HCT116 (cell line): ENCODE measurements around the gene PCMTD2. TPM values are rescaled to one million over a fixed set of nuclear protein-coding genes. Genes with fewer than 3 reads are reported as not detected.

Experiments
- ATAC-seq: fragments of 200-7000 bp; cut with Tn5 transposase; 2 replicates; pipeline ENCODE4 v1.9.1; 2020; ENCODE audit warnings: mild to moderate bottlenecking, moderate library complexity
- BruUV-seq: library from RNA; stranded (reverse); fragments of 400-500 nt; replicated peaks from 2 replicates; lab custom pipeline; 2021; lab: Mats Ljungman, UMichigan
- CTCF ChIA-PET: fragments of 300-600 bp; sonication (Branson Sonifier 250); formaldehyde crosslinking; loops from one replicate; lab custom pipeline; 2021; ENCODE audit warnings: antibody characterized with exemption; lab: Charles Lee
- POLR2A ChIA-PET: fragments of 300-600, 350-600 bp; sonication (Branson Sonifier 250); formaldehyde crosslinking; loops from one replicate; lab custom pipeline; 2021; ENCODE audit warnings: antibody characterized with exemption; lab: Charles Lee
- RAD21 ChIA-PET, 2 experiments: fragments of 300-600 bp; sonication (Branson Sonifier 250); formaldehyde crosslinking; loops; one replicate each; lab custom pipeline; 2023; ENCODE audit warnings: low total read pairs in 2 of 2; ENCODE audit not compliant: uncharacterized antibody in 2 of 2, unreplicated experiment in 2 of 2, low non-redundant PET in 1 of 2; lab: Charles Lee
- DNase-seq: peaks from one replicate; pipeline ENCODE4 v3.0.0-alpha.2; 2010; ENCODE audit warnings: low read depth, low spot score
- H2AFZ ChIP-seq: fragments of 200-600 bp; shearing (Covaris generic), sonication (generic); 2 replicates; pipeline ENCODE4 v1.6.1; 2017; ENCODE audit warnings: low read depth, mixed run types, mixed read lengths, antibody characterized with exemption, low read length; ENCODE audit not compliant: poor library complexity, severe bottlenecking
- H3K27ac ChIP-seq: 2 replicates; pipeline ENCODE4 v1.5.1; 2012; ENCODE audit warnings: low read depth, low read length
- H3K27me3 ChIP-seq: fragments of 200-600 bp; sonication (generic); 2 replicates; pipeline ENCODE4 v1.6.1; 2016; ENCODE audit warnings: mixed run types, low read length, mixed read lengths; ENCODE audit not compliant: insufficient read depth
- H3K36me3 ChIP-seq, 2 experiments: fragments of 200-500 bp in 1 of 2; fragments of 200-600 bp in 1 of 2; sonication (Bioruptor generic) in 1 of 2; sonication (generic) in 1 of 2; 2 replicates each; pipeline versions ENCODE4 v1.5.1 to v1.6.1; 2014 to 2016; ENCODE audit warnings: low read length in 2 of 2, inconsistent platforms in 1 of 2, mixed read lengths in 1 of 2, mixed run types in 1 of 2; ENCODE audit not compliant: insufficient read depth in 2 of 2, control insufficient read depth in 1 of 2
- H3K4me1 ChIP-seq, 2 experiments: fragments of 200-600 bp in 1 of 2; sonication (generic) in 1 of 2; 2 replicates each; pipeline versions ENCODE4 v1.5.1 to v1.6.1; 2012 to 2017; ENCODE audit warnings: low read length in 2 of 2, inconsistent platforms in 1 of 2, mild to moderate bottlenecking in 1 of 2, mixed read lengths in 1 of 2, mixed run types in 1 of 2, moderate library complexity in 1 of 2; ENCODE audit not compliant: insufficient read depth in 2 of 2, control insufficient read depth in 1 of 2
- H3K4me2 ChIP-seq: fragments of 200-600 bp; sonication (generic); 2 replicates; pipeline ENCODE4 v1.6.1; 2017; ENCODE audit warnings: mixed run types, low read length, mixed read lengths
- H3K4me3 ChIP-seq, 2 experiments: fragments of 200-600 bp in 1 of 2; sonication (generic) in 1 of 2; replicated peaks in 1 of 2; 2 replicates each; pipeline ENCODE4 v1.5.1; 2011 to 2016; ENCODE audit warnings: low read length in 2 of 2, control low read depth in 1 of 2, low read depth in 1 of 2, mild to moderate bottlenecking in 1 of 2, mixed read lengths in 1 of 2, mixed run types in 1 of 2
- H3K79me2 ChIP-seq: fragments of 200-600 bp; sonication (generic); 2 replicates; pipeline ENCODE4 v1.6.1; 2017; ENCODE audit warnings: mild to moderate bottlenecking, mixed run types, low read length, moderate library complexity, mixed read lengths; ENCODE audit not compliant: insufficient read depth
- H3K9ac ChIP-seq: fragments of 200-600 bp; sonication (generic); 2 replicates; pipeline ENCODE4 v1.6.1; 2016; ENCODE audit warnings: low read length, mixed read lengths
- H3K9me2 ChIP-seq: fragments of 200-600 bp; sonication (generic), shearing (Covaris generic); 2 replicates; pipeline ENCODE4 v1.6.1; 2017; ENCODE audit warnings: mixed run types, mild to moderate bottlenecking, moderate library complexity; ENCODE audit not compliant: insufficient read depth
- H3K9me3 ChIP-seq, 2 experiments: fragments of 200-500 bp in 1 of 2; fragments of 200-600 bp in 1 of 2; sonication (Bioruptor generic) in 1 of 2; sonication (generic) in 1 of 2; 2 replicates each; pipeline ENCODE4 v1.6.1; 2014 to 2017; ENCODE audit warnings: low read length in 2 of 2, mixed read lengths in 2 of 2, inconsistent platforms in 1 of 2, low read depth in 1 of 2, mild to moderate bottlenecking in 1 of 2, mixed run types in 1 of 2, moderate library complexity in 1 of 2; ENCODE audit not compliant: control insufficient read depth in 1 of 2, insufficient read depth in 1 of 2
- H4K20me1 ChIP-seq: fragments of 200-600 bp; sonication (generic), shearing (Covaris generic); 2 replicates; pipeline ENCODE4 v1.6.1; 2017; ENCODE audit warnings: mixed run types, mild to moderate bottlenecking, moderate library complexity; ENCODE audit not compliant: insufficient read depth
- CBX3 ChIP-seq: IDR thresholded peaks from 2 replicates; pipeline ENCODE4 v1.6.1; 2012; ENCODE audit warnings: low read depth
- CEBPB ChIP-seq: IDR thresholded peaks from 2 replicates; pipeline ENCODE4 v1.6.1; 2012; ENCODE audit warnings: low read depth
- CTCF ChIP-seq, 3 experiments: fragments of 200-600 bp in 1 of 3; sonication (generic) in 1 of 3; IDR thresholded peaks in 2 of 3; conservative IDR thresholded peaks in 1 of 3; 2 replicates each; pipeline ENCODE4 v1.5.1; 2012 to 2017; ENCODE audit warnings: low read depth in 2 of 3, low read length in 2 of 3, antibody characterized with exemption in 1 of 3, borderline replicate concordance in 1 of 3, control low read depth in 1 of 3, mild to moderate bottlenecking in 1 of 3, mixed read lengths in 1 of 3, mixed run types in 1 of 3, moderate library complexity in 1 of 3; ENCODE audit not compliant: insufficient read depth in 1 of 3
- EGR1 ChIP-seq: IDR thresholded peaks from 2 replicates; pipeline ENCODE4 v1.6.1; 2012; ENCODE audit warnings: low read depth
- EZH2 ChIP-seq: fragments of 200-600 bp; sonication (generic); IDR thresholded peaks from 2 replicates; pipeline ENCODE4 v1.6.1; 2017; ENCODE audit warnings: antibody characterized with exemption, mixed run types
- EZH2phosphoT487 ChIP-seq: fragments of 200-600 bp; IDR thresholded peaks from 2 replicates; pipeline ENCODE4 v1.6.1; 2018; ENCODE audit warnings: antibody characterized with exemption, borderline replicate concordance
- FOSL1 ChIP-seq: IDR thresholded peaks from 2 replicates; pipeline ENCODE4 v1.6.1; 2012; ENCODE audit warnings: low read depth
- JUND ChIP-seq: IDR thresholded peaks from 2 replicates; pipeline ENCODE4 v1.6.1; 2012
- POLR2AphosphoS5 ChIP-seq: IDR thresholded peaks from 2 replicates; pipeline ENCODE4 v1.6.1; 2011; ENCODE audit warnings: mild to moderate bottlenecking, low read depth, low read length, moderate library complexity
- SP1 ChIP-seq: IDR thresholded peaks from 2 replicates; pipeline ENCODE4 v1.6.1; 2012; ENCODE audit warnings: low read depth
- ZNF274 ChIP-seq: fragments of 200-500 bp; sonication (Bioruptor generic); IDR thresholded peaks from 2 replicates; pipeline ENCODE4 v1.6.1; 2014; ENCODE audit warnings: mild to moderate bottlenecking, low read depth, low read length, inconsistent platforms
- intact Hi-C: fragments of 100-400 bp; cut with micrococcal nuclease; formaldehyde crosslinking; loops from 2 replicates; pipeline ENCODE4 v1.10.0; 2022
- total RNA-seq: library from RNA; stranded (reverse); gene quantifications from one replicate; pipeline ENCODE4 v1.2.1, GENCODE V29; 2021; ENCODE audit not compliant: unreplicated experiment

PCMTD2 gene
- total RNA-seq, 1 experiment from 2014 or later: 44.7 TPM

GRCh38 chr20:64278317-64278681 lies 22.8 kb downstream of the PCMTD2 start:
- no peak overlapping the region for H3K9ac ChIP-seq
- BruUV-seq: no TSS peak
- H4K20me1 ChIP-seq: no peaks in the 10 kb centered on the region
- RAD21 ChIA-PET: no interaction called here
- no peak overlapping the region for H3K4me3 ChIP-seq
- H3K27ac ChIP-seq: no peak overlapping the region
- H3K4me2 ChIP-seq: no peak overlapping the region
- H3K79me2 ChIP-seq: no peaks in the 10 kb centered on the region
- no peak for TF ChIP-seq JUND
- TF ChIP-seq SP1: no peak
- TF ChIP-seq CTCF (IDR thresholded peaks at IDR 0.05 in 2 of 3, conservative IDR thresholded peaks at IDR 0.05 in 1 of 3; ENCODE audit: borderline replicate concordance in 1 of 3, insufficient read depth in 1 of 3, low read depth in 2 of 3, low read length in 2 of 3): no peak
- no peak for TF ChIP-seq POLR2AphosphoS5
- TF ChIP-seq ZNF274: no peak
- no peak for TF ChIP-seq EZH2
- TF ChIP-seq FOSL1: no peak
- no peak for TF ChIP-seq CBX3
- no peak for TF ChIP-seq EZH2phosphoT487
- TF ChIP-seq CEBPB: no peak
- TF ChIP-seq EGR1: no peak
- H2AFZ ChIP-seq: no peak overlapping the region
- CTCF ChIA-PET: no interaction called here
- DNase-seq (no peak), ATAC-seq (no peak)
- no peaks in the 10 kb centered on the region for H3K9me2 ChIP-seq
- H3K4me1 ChIP-seq: no peaks in the 10 kb centered on the region
- H3K27me3 ChIP-seq: no peaks in the 10 kb centered on the region
- no peaks in the 10 kb centered on the region; a peak in 1 of 4 replicates for H3K36me3 ChIP-seq
- POLR2A ChIA-PET: interaction anchor here (1.3 kb wide), 1 partner anchor 23 kb away, joined by 3 read pairs; the partner anchor contains the start of gene PCMTD2
- intact Hi-C loops: no loop called here
- peaks cover under 1 to 4% of the 10 kb centered on the region in 2 experiments; a peak in 1 of 4 replicates for H3K9me3 ChIP-seq
